PC-3 (cell line): Measurements from ENCODE around the gene KCNJ6.

Experiments used
- CTCF ChIP-seq: fragments of 300-600 bp; sonication (generic); conservative IDR thresholded peaks from 2 replicates; pipeline ENCODE4 v1.5.1; 2017; ENCODE audit warnings: antibody characterized with exemption, low read depth, mild to moderate bottlenecking, low read length
- EZH2 ChIP-seq: fragments of 300-600 bp; sonication (generic); IDR thresholded peaks from one replicate; pipeline ENCODE4 v1.6.1; 2017; ENCODE audit warnings: antibody characterized with exemption, mild to moderate bottlenecking, low read length; ENCODE audit not compliant: unreplicated experiment

GRCh38 chr21:37903396-37903795 is 12.9 kb downstream of the KCNJ6 start:
- TF ChIP-seq CTCF (no peak), EZH2 (no peak)
